ENCODE data around the gene ACAD9.

Gene ACAD9

GRCh38 chr3:128933213-128933921 lies 53.9 kb downstream of the ACAD9 start:
- DNase-seq (ENCODE audit: low read depth in 2 of 2, low spot score in 1 of 2) = no peak

GRCh38 chr3:128933922-128934253 lies 54.5 kb downstream of the ACAD9 start:
- no peak for DNase-seq (ENCODE audit: low read depth in 2 of 2, low spot score in 1 of 2)

- DNase-seq (ENCODE audit: low read depth in 2 of 2, low spot score in 1 of 2) = no peak
These were observed 56.5 kb downstream of the ACAD9 start for GRCh38 chr3:128935922-128936321.

DNA sequence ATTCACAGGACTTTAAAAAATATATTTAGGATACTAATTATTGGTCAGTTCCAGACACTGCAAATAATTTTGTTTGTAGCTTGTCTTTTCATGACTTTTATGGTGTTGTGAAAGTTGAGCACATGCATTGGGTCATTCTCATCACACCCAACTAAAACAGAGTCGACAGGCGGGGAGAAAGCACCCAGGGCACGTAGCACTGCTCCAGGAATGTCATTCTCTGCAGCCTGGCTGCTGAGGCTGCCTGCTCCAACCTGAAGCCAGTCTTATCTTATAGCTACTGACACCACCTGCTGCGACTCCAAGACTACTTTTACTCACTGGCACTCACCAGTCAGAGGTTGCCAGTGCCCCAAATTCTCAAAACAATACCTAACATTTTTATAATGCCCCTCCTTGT lies 56.9 kb downstream of the ACAD9 start:
- no peak for DNase-seq (ENCODE audit: low read depth in 2 of 2, low spot score in 1 of 2)

- no peak for DNase-seq (ENCODE audit: low read depth in 2 of 2, low spot score in 1 of 2)
These were observed 60.8 kb downstream of the ACAD9 start for GRCh38 chr3:128940252-128940651.

DNA sequence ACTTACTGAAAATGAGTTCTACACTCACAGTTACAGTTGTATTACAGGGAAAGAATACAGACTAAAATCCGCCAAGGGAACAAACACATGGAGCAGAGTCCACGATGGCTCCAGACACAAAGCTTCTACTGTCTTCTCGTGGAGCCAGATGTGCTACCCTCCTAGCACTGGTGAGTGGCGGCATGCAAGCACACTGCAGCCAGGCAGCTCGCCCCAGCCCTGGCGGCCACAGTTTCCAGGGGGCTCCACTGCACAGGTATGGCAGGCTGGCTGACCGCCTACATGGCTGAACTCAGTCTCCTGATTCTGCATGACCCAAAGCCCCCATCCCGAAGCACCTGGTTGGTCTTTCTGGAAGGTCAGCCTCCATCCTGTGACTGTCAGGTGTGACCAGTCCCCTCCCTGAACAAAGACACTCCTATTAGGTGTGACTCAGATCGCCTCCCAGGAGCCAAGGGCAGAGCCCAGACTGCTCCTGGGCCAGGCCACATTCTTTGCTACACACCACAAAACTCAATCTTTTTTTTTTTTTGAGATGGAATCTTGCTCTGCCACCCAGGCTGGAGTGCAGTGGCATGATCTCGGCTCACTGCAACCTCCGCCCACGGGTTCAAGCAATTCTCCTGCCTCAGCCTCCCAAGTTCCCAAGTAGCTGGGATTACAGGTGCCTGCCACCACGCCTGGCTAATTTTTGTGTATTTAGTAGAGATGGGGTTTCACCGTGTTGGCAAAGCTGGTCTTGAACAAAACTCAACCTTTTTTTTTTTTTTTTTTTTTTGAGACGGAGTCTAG lies 62.9 kb downstream of the ACAD9 start:
- no peak for DNase-seq (ENCODE audit: low read depth in 2 of 2, low spot score in 1 of 2)

GRCh38 chr3:128945041-128945877 lies 65.8 kb downstream of the ACAD9 start:
- DNase-seq (ENCODE audit: low read depth in 2 of 2, low spot score in 1 of 2) = no peak

DNA sequence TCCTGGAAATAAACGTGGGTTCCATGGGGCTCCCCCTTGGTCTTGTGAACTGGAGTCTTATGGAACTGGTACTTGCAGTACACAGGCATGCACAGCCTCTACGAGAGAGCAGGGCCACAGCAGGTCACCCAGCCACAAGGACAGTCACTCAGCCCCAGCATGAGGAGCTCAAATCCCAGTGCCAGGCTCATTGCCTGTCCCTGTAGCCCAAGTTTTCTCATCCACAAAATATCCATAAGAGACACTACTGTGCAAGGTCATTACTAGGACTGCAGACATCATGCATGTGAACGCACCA lies 66.4 kb downstream of the ACAD9 start:
- DNase-seq (ENCODE audit: low read depth in 2 of 2, low spot score in 1 of 2) = no peak

DNA sequence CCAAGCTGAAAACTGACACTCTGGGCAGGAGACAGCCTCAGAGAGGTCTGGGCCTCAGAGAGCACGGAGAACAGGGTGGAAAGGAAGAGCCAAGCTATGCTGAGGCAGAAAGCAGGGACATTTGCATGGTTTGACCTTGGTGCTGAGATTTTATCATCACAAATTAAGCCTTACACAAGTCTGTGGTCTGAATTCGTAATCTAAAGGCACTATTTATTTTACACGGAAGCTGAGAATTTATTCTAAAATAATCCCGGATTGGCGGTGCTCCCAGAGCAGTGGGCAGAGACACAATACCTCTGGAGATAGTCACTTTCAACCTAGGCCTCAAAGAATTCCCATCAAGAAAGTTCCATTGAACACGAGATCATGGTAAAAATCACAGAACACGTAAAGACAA lies 67.0 kb downstream of the ACAD9 start:
- no peak for DNase-seq (ENCODE audit: low read depth in 2 of 2, low spot score in 1 of 2)

GRCh38 chr3:128949158-128949557 lies 69.7 kb downstream of the ACAD9 start:
- DNase-seq (ENCODE audit: low read depth in 2 of 2, low spot score in 1 of 2) = no peak

DNA sequence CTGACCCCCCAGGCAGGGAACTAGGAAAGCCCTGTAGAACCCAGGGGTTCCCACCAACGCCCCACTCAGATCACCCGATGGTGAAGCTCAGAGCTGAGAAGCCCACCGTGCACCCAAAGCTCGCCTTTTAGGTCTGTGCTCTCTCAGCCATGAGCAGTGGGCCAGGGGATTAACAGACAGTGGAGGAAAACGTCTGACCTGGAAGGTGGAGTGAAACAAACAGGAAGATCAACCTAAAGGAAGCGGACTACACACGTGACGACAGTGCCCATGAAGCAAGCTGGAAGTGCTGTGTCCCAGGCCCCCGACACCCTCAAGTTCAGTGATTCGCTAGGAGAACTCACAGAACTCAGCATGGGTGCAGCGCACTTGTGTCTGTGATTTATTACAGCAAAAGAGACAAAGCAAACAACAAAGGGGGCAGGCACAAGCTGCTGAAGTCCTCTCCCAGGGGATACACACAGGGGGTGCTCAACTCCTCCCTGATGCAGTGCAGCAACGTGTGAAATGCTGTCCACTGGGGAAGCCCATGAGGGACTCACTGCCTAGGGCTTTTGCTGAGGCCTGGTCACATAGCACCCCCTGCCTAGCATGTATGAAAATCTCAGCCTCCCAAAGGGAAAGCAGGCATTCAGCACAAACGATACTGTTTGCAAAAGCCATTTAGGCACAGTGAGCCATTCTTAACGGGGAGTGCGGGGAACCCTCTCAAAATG lies 71.0 kb downstream of the ACAD9 start:
- no peak for DNase-seq (ENCODE audit: low read depth in 2 of 2, low spot score in 1 of 2)

- DNase-seq (ENCODE audit: low read depth in 2 of 2, low spot score in 1 of 2) = no peak
These were observed 77.0 kb downstream of the ACAD9 start for GRCh38 chr3:128956440-128956839.
